ENCODE data around the gene TMEM161A. TPM values are rescaled to one million over a fixed set of nuclear protein-coding genes. Genes with fewer than 3 reads are reported as not detected.

TMEM161A gene
- polyA plus RNA-seq, 3 donors: 14.3 to 22.5 (median 15.3) TPM

- H3K9me3 Mint-ChIP-seq: no peaks in the 10 kb centered on the region
- H3K36me3 ChIP-seq (replicated peaks in 1 of 2; ENCODE audit: control insufficient read depth in 1 of 2, insufficient read depth in 2 of 2, low read length in 2 of 2): no peaks in the 10 kb centered on the region
- H3K36me3 Mint-ChIP-seq: peaks cover 0 to 1% of the 10 kb centered on the region in 2 donors
- no peak overlapping the region for H2AFZ ChIP-seq (ENCODE audit: insufficient read depth, low read depth, low read length, poor library complexity, severe bottlenecking)
- no peak overlapping the region for H3K27ac ChIP-seq (ENCODE audit: low read depth in 1 of 2, low read length in 2 of 2)
- no peaks in the 10 kb centered on the region for H3K27me3 ChIP-seq (ENCODE audit: control insufficient read depth in 2 of 2, insufficient read depth in 2 of 2, low read length in 2 of 2)
- H3K79me2 ChIP-seq (ENCODE audit: insufficient read depth, low read length): no peaks in the 10 kb centered on the region
- no peak for DNase-seq
- no peak overlapping the region for H3K9ac ChIP-seq (ENCODE audit: insufficient read depth, low read length, poor library complexity, severe bottlenecking)
- TF ChIP-seq CTCF (IDR thresholded peaks at IDR 0.05): no peak
- no peak overlapping the region for H3K27ac Mint-ChIP-seq
- peaks cover 44% of the 10 kb centered on the region for H3K4me1 Mint-ChIP-seq
- H3K9me3 ChIP-seq (replicated peaks in 1 of 2; ENCODE audit: control insufficient read depth in 1 of 2, insufficient read depth in 1 of 2, low read length in 2 of 2): no peaks in the 10 kb centered on the region
- intact Hi-C loops (cut with micrococcal nuclease): no loop called here
- H3K4me2 ChIP-seq (replicated peaks; ENCODE audit: extremely low read depth, low read length, poor library complexity, severe bottlenecking): no peak overlapping the region
- WGBS (ENCODE audit: insufficient coverage): no CpG with 5 or more reads among the region's 6 CpGs
- H3K4me1 ChIP-seq (ENCODE audit: control insufficient read depth in 1 of 2, insufficient read depth in 2 of 2, low read length in 2 of 2): peaks cover 20 to 23% of the 10 kb centered on the region in 2 donors
- no peak overlapping the region for H3K4me3 ChIP-seq (replicated peaks in 1 of 3; ENCODE audit: low read depth in 2 of 3, low read length in 3 of 3)
- no peak overlapping the region for H3K4me3 Mint-ChIP-seq
- H4K20me1 ChIP-seq (ENCODE audit: insufficient read depth, low read length): no peaks in the 10 kb centered on the region
- peaks cover 0 to 3% (median 0%) of the 10 kb centered on the region in 3 donors for H3K27me3 Mint-ChIP-seq (ENCODE audit: low read depth in 3 of 3)
These were observed 59.5 kb downstream of the TMEM161A start for GRCh38 chr19:19078801-19079200.

GRCh38 chr19:19077103-19077502 is 61.2 kb downstream of the TMEM161A start:
- no peaks in the 10 kb centered on the region for H4K20me1 ChIP-seq (ENCODE audit: insufficient read depth, low read length)
- H2AFZ ChIP-seq (ENCODE audit: insufficient read depth, low read depth, low read length, poor library complexity, severe bottlenecking): peak overlapping the region; percentile 59
- peak overlapping the region; percentile 71 to 86 for H3K4me3 Mint-ChIP-seq
- DNase-seq: peak; percentile 8 to 32 (median 30)
- H3K9me3 ChIP-seq (replicated peaks in 1 of 2; ENCODE audit: control insufficient read depth in 1 of 2, insufficient read depth in 1 of 2, low read length in 2 of 2): no peaks in the 10 kb centered on the region
- peak overlapping the region; percentile 19 to 73 for H3K27ac ChIP-seq (ENCODE audit: low read depth in 1 of 2, low read length in 2 of 2)
- H3K9ac ChIP-seq (ENCODE audit: insufficient read depth, low read length, poor library complexity, severe bottlenecking): peak overlapping the region; percentile 47
- TF ChIP-seq CTCF (IDR thresholded peaks at IDR 0.05): no peak
- peaks cover 20 to 23% of the 10 kb centered on the region in 2 donors for H3K4me1 ChIP-seq (ENCODE audit: control insufficient read depth in 1 of 2, insufficient read depth in 2 of 2, low read length in 2 of 2)
- peaks cover 45% of the 10 kb centered on the region for H3K4me1 Mint-ChIP-seq
- intact Hi-C loops (cut with micrococcal nuclease): no loop called here
- no peaks in the 10 kb centered on the region for H3K36me3 ChIP-seq (replicated peaks in 1 of 2; ENCODE audit: control insufficient read depth in 1 of 2, insufficient read depth in 2 of 2, low read length in 2 of 2)
- H3K27me3 Mint-ChIP-seq (ENCODE audit: low read depth in 3 of 3): peaks cover 0 to 6% (median 0%) of the 10 kb centered on the region in 3 donors
- no peaks in the 10 kb centered on the region for H3K9me3 Mint-ChIP-seq
- H3K4me3 ChIP-seq (replicated peaks in 1 of 3; ENCODE audit: low read depth in 2 of 3, low read length in 3 of 3): peak overlapping the region in 2 of 3 experiments; percentile 30 to 59
- peak overlapping the region; percentile 59 to 90 (median 81) for H3K27ac Mint-ChIP-seq
- no peaks in the 10 kb centered on the region for H3K79me2 ChIP-seq (ENCODE audit: insufficient read depth, low read length)
- H3K36me3 Mint-ChIP-seq: peaks cover 2 to 3% of the 10 kb centered on the region in 2 donors
- peak overlapping the region; percentile 59 for H3K4me2 ChIP-seq (replicated peaks; ENCODE audit: extremely low read depth, low read length, poor library complexity, severe bottlenecking)
- WGBS (ENCODE audit: insufficient coverage): 92% methylated on average over 3 of the region's 7 CpGs
- H3K27me3 ChIP-seq (ENCODE audit: control insufficient read depth in 2 of 2, insufficient read depth in 2 of 2, low read length in 2 of 2): no peaks in the 10 kb centered on the region

Measured in CD14-positive monocyte (primary cell).